Kidney epithelial cell (primary cell): ENCODE measurements around the gene ATP11A. TPM values are rescaled to one million over a fixed set of nuclear protein-coding genes. Genes with fewer than 3 reads are reported as not detected.

Source experiments
- DNase-seq: peaks from one replicate; pipeline ENCODE4 v3.0.0-alpha.2; 2010; ENCODE audit warnings: low read depth
- H3K27me3 ChIP-seq: 2 replicates; pipeline ENCODE4 v1.6.0; 2011; ENCODE audit warnings: low read length; ENCODE audit not compliant: control insufficient read depth, insufficient read depth
- H3K36me3 ChIP-seq: 2 replicates; pipeline ENCODE4 v1.5.1; 2011; ENCODE audit warnings: low read length; ENCODE audit not compliant: control insufficient read depth, insufficient read depth
- H3K4me3 ChIP-seq: 2 replicates; pipeline ENCODE4 v1.5.1; 2011; ENCODE audit warnings: low read depth, mild to moderate bottlenecking, control low read depth, low read length
- total RNA-seq: library from RNA; depleted of rRNA; stranded (reverse); fragments of >200 nt; gene quantifications from 2 replicates; pipeline ENCODE4 v1.2.3, GENCODE V29; 2015
- TF ChIP-seq, protein P1 (sequence below): IDR thresholded peaks from 2 replicates; pipeline ENCODE4 v1.5.1; 2011; ENCODE audit warnings: mild to moderate bottlenecking, moderate library complexity, low read length, control low read depth, inconsistent platforms; ENCODE audit not compliant: insufficient read depth, poor library complexity, severe bottlenecking

Gene ATP11A
- total RNA-seq, 1 donor from 2014 or later, result 31.5 TPM

DNA sequence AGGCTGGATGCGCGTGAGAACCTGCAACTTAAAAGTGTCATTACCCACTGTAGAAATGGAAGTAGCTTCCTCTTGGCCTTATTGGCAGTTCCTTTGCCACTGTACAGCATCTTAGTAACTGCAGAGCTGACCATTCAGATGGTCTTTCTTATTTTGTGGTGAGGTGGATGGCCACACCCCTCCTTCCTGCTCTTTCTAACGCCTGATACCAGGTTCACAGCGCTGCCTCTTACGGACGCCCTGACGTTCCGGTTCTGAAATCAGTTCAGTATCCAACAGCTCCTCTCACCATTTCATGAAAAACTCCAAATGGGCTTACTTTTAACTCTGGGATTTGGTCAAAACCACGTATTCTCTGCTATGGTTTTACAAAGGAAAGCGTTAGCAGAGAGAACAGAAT is 134.6 kb downstream of the ATP11A start:
- TF ChIP-seq, protein P1, sequence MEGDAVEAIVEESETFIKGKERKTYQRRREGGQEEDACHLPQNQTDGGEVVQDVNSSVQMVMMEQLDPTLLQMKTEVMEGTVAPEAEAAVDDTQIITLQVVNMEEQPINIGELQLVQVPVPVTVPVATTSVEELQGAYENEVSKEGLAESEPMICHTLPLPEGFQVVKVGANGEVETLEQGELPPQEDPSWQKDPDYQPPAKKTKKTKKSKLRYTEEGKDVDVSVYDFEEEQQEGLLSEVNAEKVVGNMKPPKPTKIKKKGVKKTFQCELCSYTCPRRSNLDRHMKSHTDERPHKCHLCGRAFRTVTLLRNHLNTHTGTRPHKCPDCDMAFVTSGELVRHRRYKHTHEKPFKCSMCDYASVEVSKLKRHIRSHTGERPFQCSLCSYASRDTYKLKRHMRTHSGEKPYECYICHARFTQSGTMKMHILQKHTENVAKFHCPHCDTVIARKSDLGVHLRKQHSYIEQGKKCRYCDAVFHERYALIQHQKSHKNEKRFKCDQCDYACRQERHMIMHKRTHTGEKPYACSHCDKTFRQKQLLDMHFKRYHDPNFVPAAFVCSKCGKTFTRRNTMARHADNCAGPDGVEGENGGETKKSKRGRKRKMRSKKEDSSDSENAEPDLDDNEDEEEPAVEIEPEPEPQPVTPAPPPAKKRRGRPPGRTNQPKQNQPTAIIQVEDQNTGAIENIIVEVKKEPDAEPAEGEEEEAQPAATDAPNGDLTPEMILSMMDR, result no peak
- H3K4me3 ChIP-seq, result no peak overlapping the region
- peaks cover 2% of the 10 kb centered on the region for H3K36me3 ChIP-seq
- no peak for DNase-seq
- H3K27me3 ChIP-seq, result no peaks in the 10 kb centered on the region

DNA sequence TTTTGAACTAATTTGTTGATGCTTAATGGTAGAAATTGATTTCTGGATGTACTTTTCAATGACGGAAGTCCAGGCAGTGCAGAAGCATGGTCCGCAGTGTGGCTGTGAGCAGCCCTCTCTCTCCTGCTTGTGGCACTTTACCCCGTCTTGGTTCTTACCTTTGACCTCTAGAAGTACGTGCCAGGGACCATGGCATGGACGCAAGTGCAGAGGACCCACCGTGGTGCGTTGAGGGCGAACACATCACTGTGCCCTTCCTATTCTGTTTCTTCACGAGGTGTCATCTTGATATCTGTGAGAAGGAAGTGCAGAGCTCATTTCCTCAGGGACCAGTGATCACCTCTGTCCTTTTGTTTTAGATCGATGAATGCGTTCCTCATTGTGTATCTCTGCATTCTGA is 135.2 kb downstream of the ATP11A start:
- Histone ChIP-seq H3K27me3 (no peaks in the 10 kb centered on the region), H3K4me3 (no peak overlapping the region), H3K36me3 (peaks cover 2% of the 10 kb centered on the region)
- TF ChIP-seq, protein P1, result no peak
- no peak for DNase-seq

DNA sequence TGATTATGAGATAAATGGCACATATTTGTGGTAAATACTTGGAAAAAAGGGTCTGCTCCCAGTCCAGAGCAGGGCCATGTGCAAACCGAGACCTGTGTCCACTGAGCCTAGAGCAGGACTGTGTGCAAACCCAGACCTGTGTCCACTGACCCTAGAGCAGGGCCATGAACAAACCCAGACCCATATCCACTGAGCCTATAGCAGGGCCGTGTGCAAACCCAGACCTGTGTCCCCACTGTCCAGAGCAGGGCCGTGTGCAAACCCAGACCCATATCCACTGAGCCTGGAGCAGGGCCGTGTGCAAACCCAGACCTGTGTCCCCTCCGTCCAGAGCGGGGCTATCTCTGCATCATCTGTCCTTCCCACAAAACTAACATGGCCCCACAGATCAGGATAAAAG is 136.0 kb downstream of the ATP11A start:
- Histone ChIP-seq H3K4me3 (no peak overlapping the region), H3K27me3 (no peaks in the 10 kb centered on the region), H3K36me3 (peaks cover 2% of the 10 kb centered on the region)
- TF ChIP-seq, protein P1, result no peak
- no peak for DNase-seq

DNA sequence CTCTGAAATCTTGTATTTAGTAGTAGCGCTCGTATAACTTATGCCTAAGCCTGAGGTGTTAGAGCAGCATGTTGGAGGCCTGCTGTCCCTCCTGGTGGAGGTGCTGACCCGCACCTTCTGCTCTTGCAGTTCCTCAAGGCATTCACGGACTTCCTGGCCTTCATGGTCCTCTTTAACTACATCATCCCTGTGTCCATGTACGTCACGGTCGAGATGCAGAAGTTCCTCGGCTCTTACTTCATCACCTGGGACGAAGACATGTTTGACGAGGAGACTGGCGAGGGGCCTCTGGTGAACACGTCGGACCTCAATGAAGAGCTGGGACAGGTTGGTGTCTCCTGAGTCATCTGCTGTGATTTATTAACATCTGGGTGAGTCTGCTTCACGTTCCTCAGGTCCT is 136.7 kb downstream of the ATP11A start:
- DNase-seq, result no peak
- Histone ChIP-seq H3K36me3 (peaks cover 2% of the 10 kb centered on the region), H3K27me3 (no peaks in the 10 kb centered on the region), H3K4me3 (no peak overlapping the region)
- TF ChIP-seq, protein P1, result no peak

DNA sequence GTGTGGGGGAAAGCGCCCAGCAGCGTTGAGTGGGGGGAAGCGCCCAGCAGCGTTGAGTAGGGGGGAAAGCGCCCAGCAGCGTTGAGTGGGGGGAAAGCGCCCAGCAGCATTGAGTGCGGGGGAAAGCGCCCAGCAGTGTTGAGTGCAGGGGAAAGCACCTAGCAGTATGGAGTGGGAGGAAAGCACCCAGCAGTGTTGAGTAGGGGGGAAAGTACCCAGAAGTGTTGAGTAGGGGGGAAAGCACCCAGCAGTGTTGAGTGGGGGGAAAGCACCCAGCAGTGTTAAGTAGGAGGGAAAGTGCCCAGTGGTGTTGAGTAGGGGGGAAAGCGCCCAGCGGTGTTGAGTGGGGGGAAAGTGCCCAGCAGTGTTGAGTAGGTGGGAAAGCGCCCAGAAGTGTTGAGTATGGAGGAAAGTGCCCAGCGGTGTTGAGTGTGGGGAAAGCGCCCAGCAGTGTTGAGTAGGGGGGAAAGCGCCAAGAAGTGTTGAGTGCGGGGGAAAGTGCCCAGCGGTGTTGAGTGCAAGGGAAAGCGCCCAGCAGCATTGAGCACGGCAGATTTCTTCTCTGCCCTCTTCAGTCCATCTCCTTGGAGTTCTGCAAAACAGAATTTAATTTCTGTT is 138.4 kb downstream of the ATP11A start:
- Histone ChIP-seq H3K4me3 (no peak overlapping the region), H3K36me3 (peaks cover 5% of the 10 kb centered on the region), H3K27me3 (no peaks in the 10 kb centered on the region)
- no peak for DNase-seq
- TF ChIP-seq, protein P1, result no peak

DNA sequence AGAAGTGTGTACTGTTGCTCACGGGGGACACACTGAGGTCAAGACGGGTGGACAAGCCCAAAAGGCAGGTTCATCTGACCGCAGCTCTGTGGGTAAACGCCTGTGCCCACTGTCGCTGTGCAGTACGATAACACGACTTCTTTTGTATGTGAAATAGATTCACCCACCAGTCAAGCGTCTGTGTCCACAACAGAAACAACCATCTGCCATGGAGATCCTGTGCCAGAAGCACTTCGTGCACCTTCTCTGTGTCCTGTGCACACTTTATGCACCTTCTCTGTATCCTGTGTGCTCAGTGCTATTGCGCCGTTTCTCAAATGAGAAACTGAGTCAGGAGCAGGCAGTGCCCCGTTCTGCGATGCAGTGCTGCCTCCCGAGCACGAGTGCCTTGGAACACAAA is 138.9 kb downstream of the ATP11A start:
- DNase-seq, result no peak
- TF ChIP-seq, protein P1, result no peak
- H3K36me3 ChIP-seq, result peaks cover 7% of the 10 kb centered on the region
- H3K27me3 ChIP-seq, result no peaks in the 10 kb centered on the region
- no peak overlapping the region for H3K4me3 ChIP-seq
